Hepatocyte (in vitro differentiated cells): ENCODE data around the gene FUBP3.

Source experiments
- CTCF ChIP-seq: fragments of 200-600 bp; sonication (generic); IDR thresholded peaks from 2 replicates; pipeline ENCODE4 v1.5.1; 2016; ENCODE audit warnings: antibody characterized with exemption, mild to moderate bottlenecking; ENCODE audit not compliant: poor library complexity
- EZH2phosphoT487 ChIP-seq: fragments of 200-600 bp; sonication (generic); IDR thresholded peaks from one replicate; pipeline ENCODE4 v1.6.1; 2018; ENCODE audit warnings: antibody characterized with exemption, mild to moderate bottlenecking, low read depth, moderate library complexity; ENCODE audit not compliant: unreplicated experiment, severe bottlenecking

- TF ChIP-seq CTCF (no peak), EZH2phosphoT487 (peak; percentile 72)
Observed at GRCh38 chr9:130660683-130661450, 81.5 kb downstream of the FUBP3 start.
